GM12864 (cell line): ENCODE data around the gene PIP5K1B.

Source experiments
- DNase-seq: peaks from one replicate; pipeline ENCODE4 v3.0.0-alpha.2; 2011; ENCODE audit warnings: low read depth
- H3K4me3 ChIP-seq: 2 replicates; pipeline ENCODE4 v1.5.1; 2011; ENCODE audit warnings: mild to moderate bottlenecking, low read depth, low read length, control low read depth
- TF ChIP-seq, protein P1 (sequence below): IDR thresholded peaks from 2 replicates; pipeline ENCODE4 v1.5.1; 2011; ENCODE audit warnings: low read depth, mild to moderate bottlenecking, moderate library complexity, low read length, control low read depth, inconsistent platforms; ENCODE audit errors: missing control alignments

PIP5K1B gene

DNA sequence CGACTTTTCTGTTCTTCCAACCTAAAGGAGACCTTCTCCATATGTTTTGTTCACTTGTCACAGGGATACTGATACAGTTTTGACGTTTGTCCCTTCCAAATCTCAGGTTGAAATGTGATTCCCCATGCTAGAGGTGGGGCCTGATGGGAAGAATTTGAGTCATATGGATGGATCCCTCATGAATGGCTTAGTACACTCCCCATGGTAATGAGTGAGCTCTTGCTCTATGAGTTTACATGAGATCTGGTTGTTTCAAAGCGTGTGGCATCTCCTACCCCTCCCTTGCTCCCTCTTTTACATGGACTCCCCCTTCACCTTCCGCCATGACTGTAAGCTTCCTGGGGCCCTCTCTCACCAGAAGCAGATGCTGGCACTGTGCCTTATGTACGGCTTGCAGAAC is 6.9 kb downstream of the PIP5K1B start:
- no peak for DNase-seq
- no peak overlapping the region for H3K4me3 ChIP-seq
- TF ChIP-seq, protein P1, sequence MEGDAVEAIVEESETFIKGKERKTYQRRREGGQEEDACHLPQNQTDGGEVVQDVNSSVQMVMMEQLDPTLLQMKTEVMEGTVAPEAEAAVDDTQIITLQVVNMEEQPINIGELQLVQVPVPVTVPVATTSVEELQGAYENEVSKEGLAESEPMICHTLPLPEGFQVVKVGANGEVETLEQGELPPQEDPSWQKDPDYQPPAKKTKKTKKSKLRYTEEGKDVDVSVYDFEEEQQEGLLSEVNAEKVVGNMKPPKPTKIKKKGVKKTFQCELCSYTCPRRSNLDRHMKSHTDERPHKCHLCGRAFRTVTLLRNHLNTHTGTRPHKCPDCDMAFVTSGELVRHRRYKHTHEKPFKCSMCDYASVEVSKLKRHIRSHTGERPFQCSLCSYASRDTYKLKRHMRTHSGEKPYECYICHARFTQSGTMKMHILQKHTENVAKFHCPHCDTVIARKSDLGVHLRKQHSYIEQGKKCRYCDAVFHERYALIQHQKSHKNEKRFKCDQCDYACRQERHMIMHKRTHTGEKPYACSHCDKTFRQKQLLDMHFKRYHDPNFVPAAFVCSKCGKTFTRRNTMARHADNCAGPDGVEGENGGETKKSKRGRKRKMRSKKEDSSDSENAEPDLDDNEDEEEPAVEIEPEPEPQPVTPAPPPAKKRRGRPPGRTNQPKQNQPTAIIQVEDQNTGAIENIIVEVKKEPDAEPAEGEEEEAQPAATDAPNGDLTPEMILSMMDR: no peak

DNA sequence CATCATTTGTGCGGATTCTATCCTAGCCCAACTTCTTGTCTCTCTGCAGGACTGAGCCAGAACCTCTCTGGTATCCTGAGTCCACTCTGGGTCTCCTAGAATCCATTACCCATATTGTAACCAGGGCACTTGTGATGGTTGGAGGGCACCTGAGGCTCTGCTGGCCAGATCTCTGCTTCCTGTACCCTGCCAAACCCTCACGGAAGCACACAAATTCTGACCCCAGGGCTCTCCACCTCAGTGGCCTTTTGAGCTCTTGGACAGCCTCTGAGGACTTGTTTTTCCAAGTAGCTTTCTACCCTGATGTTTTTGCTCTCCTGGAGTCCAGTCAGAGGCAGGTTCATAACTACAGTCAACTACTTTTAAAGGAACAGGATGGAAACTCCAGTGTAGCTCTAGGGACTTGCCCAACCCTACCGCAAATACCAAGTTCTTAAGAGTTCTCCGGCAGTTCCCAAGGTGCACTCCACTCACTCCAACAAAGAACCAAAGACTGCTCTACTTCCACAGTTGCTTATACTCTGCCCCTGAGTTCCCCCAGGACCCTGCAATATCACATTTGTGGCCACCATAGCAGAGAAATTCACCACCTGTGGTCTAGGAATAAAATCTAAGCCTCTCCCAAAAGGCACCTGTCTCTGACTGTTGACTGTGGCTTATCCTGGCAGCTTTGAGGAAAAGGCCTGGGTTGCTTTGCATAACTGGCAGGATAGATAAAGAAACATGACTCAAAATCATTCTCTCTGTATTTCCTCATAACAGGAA is 9.6 kb downstream of the PIP5K1B start:
- no peak overlapping the region for H3K4me3 ChIP-seq
- DNase-seq: no peak
- TF ChIP-seq, protein P1: no peak

DNA sequence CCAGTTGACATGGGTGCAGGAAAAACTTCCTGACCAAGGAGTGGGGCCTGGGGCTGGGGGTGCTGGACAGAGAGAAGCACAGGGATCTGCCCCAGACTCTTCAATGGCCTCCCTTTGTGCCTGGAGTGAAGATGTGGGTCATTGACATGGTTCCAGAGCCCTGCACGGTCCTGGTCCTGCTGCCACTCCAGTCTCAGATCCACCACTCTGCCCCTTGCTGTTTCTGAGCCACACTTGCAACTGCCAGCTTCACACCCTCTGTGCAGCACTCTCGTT is 10.1 kb downstream of the PIP5K1B start:
- DNase-seq: no peak

DNA sequence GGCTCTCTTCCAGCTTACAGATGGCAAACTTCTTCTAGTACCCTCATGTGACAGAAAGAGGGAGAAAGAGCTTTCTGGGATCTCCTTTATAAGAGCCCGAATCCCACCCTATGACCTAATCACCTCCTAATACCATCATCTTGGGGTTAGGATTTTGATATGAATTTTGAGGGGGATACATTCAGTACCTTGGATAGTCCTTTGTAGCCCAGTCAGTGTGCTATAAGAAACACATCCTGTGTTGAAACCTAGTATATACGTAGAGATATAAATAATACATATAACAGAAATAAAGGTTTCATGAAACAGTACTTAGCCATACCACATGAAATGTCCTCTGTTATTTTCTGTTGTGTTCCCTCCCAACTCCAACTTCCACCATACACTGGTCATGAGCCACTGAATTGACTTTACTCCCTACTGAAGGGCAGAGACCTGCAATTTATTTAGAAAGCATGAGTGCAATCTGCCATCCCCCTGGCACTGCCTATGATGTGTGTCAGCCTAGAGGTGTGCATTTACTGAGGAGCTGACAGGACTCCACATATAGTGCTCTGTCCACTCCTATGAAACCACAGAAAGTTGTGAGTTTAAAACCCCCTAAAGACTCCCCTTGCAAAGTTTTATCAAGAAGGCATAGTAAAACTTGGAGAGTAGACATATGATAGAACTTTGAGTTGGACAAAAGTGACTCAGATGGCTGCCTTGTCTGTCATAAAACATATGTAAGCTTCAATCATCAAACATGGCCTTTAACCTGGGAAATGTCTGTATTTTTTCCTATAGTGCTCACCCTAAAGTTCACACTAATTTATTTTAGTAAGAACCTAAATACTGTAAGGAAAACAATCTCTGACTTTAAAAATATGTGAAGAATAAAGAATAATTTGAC is 12.8 kb downstream of the PIP5K1B start:
- TF ChIP-seq, protein P1: no peak
- no peak overlapping the region for H3K4me3 ChIP-seq
- no peak for DNase-seq

More for the DNA sequence above, 10.1 kb downstream of the PIP5K1B start:
- H3K4me3 ChIP-seq: no peak overlapping the region
- TF ChIP-seq, protein P1: no peak

DNA sequence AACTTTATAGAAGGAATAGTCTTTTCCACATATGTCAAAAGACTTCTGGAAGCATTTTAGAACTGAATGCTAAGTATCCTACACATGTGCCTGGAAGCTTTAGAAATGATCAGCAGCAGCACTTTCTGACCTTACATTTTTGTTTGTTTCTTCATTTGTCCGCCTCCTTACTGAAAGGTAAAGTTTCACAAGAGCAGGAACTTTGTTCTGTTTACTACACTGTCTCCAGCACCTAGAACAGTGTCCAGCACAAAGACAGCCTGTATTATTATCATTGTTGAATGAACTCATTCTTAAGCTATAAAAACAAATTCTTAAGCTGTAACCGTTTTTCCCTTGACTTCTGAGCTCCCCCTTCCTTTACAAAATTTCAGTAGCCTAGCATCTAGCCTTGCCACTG is 14.8 kb downstream of the PIP5K1B start:
- TF ChIP-seq, protein P1: no peak
- H3K4me3 ChIP-seq: no peak overlapping the region
- no peak for DNase-seq

DNA sequence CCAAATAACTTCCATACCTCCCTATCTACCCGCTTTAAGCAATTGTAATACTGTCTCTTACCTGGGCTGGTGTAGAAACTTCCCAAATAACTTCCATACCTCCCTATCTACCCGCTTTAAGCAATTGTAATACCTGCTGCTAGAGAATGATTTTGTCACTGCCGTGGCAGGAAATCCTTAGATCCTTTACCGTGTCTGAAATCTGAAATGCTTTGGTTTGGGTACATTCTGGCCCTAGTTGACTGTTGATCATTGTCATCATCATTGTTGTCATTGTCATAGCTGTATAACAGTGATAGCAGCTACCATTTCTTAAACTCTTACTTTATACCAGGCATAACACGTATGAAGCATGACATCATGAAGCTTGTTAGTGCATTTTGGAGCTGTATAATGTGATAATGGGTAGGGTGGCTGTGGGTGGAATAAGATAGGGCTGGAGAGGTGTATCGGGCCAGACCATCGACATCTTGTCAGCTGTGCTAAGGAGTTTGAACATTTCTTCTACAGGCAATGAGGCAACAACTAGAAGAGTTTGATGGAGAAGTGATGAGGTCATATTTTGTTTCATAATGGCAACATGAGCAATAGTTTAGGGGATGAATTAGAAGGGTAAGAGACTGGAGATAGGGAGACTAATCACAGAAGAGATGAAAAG is 15.7 kb downstream of the PIP5K1B start:
- no peak for DNase-seq
- TF ChIP-seq, protein P1: no peak
- H3K4me3 ChIP-seq: no peak overlapping the region
